ENCODE measurements around the gene ADAMTS17. TPM values are rescaled to one million over a fixed set of nuclear protein-coding genes. Genes with fewer than 3 reads are reported as not detected.

ADAMTS17 gene
- total and polyA plus RNA-seq, 9 of the 15 experiments (the other 6 are each of a cell fraction or from before 2014, with no cell fraction given): 0.01 to 0.14 (median 0.07) TPM; not detected in 6

GRCh38 chr15:100310513-100311153, 31.1 kb downstream of the ADAMTS17 start:
- BruUV-seq (replicated peaks): no TSS peak
- FAIRE-seq (no peak), DNase-seq (ENCODE audit: extremely low read depth in 1 of 4, low spot score in 3 of 4) (no peak), ATAC-seq (no peak)
- 2% methylated on average over 14 of the region's 14 CpGs for WGBS (ENCODE audit: insufficient coverage, low coverage, missing lambda C conversion rate)
- Histone ChIP-seq H3K79me2 (ENCODE audit: control insufficient read depth, insufficient read depth, low read length) (no peaks in the 10 kb centered on the region), H2AFZ (ENCODE audit: low read depth, low read length) (no peak overlapping the region), H3K4me2 (ENCODE audit: insufficient read depth, low read length) (no peak overlapping the region), H3K9me1 (ENCODE audit: control insufficient read depth, insufficient read depth, low read length) (no peaks in the 10 kb centered on the region), H3K27ac (ENCODE audit: extremely low read depth, low read depth, low read length) (no peak overlapping the region), H3K36me3 (ENCODE audit: control insufficient read depth, insufficient read depth, low read length) (no peaks in the 10 kb centered on the region), H3K9ac (ENCODE audit: insufficient read depth in 1 of 2, low read depth in 2 of 2, low read length in 2 of 2) (no peak overlapping the region), H4K20me1 (replicated peaks; ENCODE audit: control insufficient read depth, insufficient read depth, low read length) (no peaks in the 10 kb centered on the region), H3K4me1 (replicated peaks in 1 of 2; ENCODE audit: control insufficient read depth in 2 of 2, insufficient read depth in 2 of 2, low read length in 2 of 2) (no peaks in the 10 kb centered on the region), H3K27me3 (ENCODE audit: control insufficient read depth in 2 of 2, insufficient read depth in 2 of 2, low read length in 2 of 2) (peaks cover 3 to 53% of the 10 kb centered on the region in 2 experiments; a peak in 3 of 5 replicates), H3K9me3 (replicated peaks; ENCODE audit: control insufficient read depth, insufficient read depth, low read depth, low read length) (no peaks in the 10 kb centered on the region), H3K4me3 (no peak overlapping the region)
- intact Hi-C loops (cut with micrococcal nuclease) (no loop called here), in situ Hi-C loops (cut with MboI) (no loop called here)
- POLR2A ChIA-PET: interaction anchor here (1.0 kb wide), 1 partner anchor 19 kb away, joined by 3 read pairs; no protein-coding TSS in a partner anchor
- TF ChIP-seq HDAC2 (IDR thresholded peaks at IDR 0.05) (no peak), PHF21A (IDR thresholded peaks at IDR 0.05; ENCODE audit: borderline replicate concordance, low read depth) (no peak), GABPB1 (CRISPR knock-in tag; IDR thresholded peaks at IDR 0.05) (no peak), GTF2B (IDR thresholded peaks at IDR 0.05; ENCODE audit: extremely low read depth, insufficient read length) (no peak)
- TF ChIP-seq, protein P1, sequence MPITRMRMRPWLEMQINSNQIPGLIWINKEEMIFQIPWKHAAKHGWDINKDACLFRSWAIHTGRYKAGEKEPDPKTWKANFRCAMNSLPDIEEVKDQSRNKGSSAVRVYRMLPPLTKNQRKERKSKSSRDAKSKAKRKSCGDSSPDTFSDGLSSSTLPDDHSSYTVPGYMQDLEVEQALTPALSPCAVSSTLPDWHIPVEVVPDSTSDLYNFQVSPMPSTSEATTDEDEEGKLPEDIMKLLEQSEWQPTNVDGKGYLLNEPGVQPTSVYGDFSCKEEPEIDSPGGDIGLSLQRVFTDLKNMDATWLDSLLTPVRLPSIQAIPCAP (CRISPR knock-in tag; IDR thresholded peaks at IDR 0.05; ENCODE audit: borderline replicate concordance): no peak
- CTCF ChIA-PET (ENCODE audit: low intra/inter-chr PET ratio): no interaction called here
